K562 (cell line): Measurements from ENCODE around the gene PDCD1. TPM values are rescaled to one million over a fixed set of nuclear protein-coding genes. Genes with fewer than 3 reads are reported as not detected.

Source experiments
- CGGBP1 ChIP-seq: fragments of 250-450 bp; sonication (Bioruptor Pico); IDR thresholded peaks from 2 replicates; pipeline ENCODE4 v1.9.0; 2021; ENCODE audit warnings: mild to moderate bottlenecking
- CTCF ChIP-seq, 3 experiments: IDR thresholded peaks in 2 of 3; conservative IDR thresholded peaks in 1 of 3; 2 replicates each; pipeline ENCODE4 v1.5.1; 2011 to 2012; ENCODE audit warnings: low read length in 3 of 3, mild to moderate bottlenecking in 3 of 3, control low read depth in 2 of 3, improper control_type of control experiment in 1 of 3, inconsistent platforms in 1 of 3, low read depth in 1 of 3, mixed read lengths in 1 of 3, moderate library complexity in 1 of 3; ENCODE audit not compliant: insufficient read depth in 2 of 3
- HNRNPH1 ChIP-seq: fragments of 200-400 bp; formaldehyde crosslinking; optimal IDR thresholded peaks from 2 replicates; pipeline ENCODE3; 2017; ENCODE audit warnings: low read depth, mild to moderate bottlenecking, low read length, moderate library complexity
- HNRNPL ChIP-seq: fragments of 200-400 bp; formaldehyde crosslinking; IDR thresholded peaks from 2 replicates; pipeline ENCODE4 v1.6.1; 2017; ENCODE audit warnings: low read depth, mild to moderate bottlenecking, low read length
- HOXB6 ChIP-seq: fragments of 250-450 bp; sonication (Bioruptor Pico); IDR thresholded peaks from 2 replicates; pipeline ENCODE4 v1.5.1; 2022; ENCODE audit warnings: mild to moderate bottlenecking, borderline replicate concordance
- MBD1 ChIP-seq: fragments of 250-450 bp; sonication (Bioruptor Pico); IDR thresholded peaks from 2 replicates; pipeline ENCODE4 v1.8.0; 2022; ENCODE audit warnings: inconsistent platforms
- NCOA2 ChIP-seq, 2 experiments: fragments of 450-650 bp; IDR thresholded peaks; 2 replicates each; pipeline ENCODE4 v1.6.1; 2018; ENCODE audit warnings: mild to moderate bottlenecking in 2 of 2, moderate library complexity in 1 of 2; ENCODE audit not compliant: partially characterized antibody in 2 of 2
- NCOA4 ChIP-seq: fragments of 450-650 bp; IDR thresholded peaks from 2 replicates; pipeline ENCODE4 v1.6.1; 2018; ENCODE audit warnings: mild to moderate bottlenecking; ENCODE audit not compliant: partially characterized antibody
- NFIX ChIP-seq: fragments of 250-450 bp; sonication (Bioruptor Pico); IDR thresholded peaks from 2 replicates; pipeline ENCODE4 v1.4.0; 2020; ENCODE audit warnings: low read depth, mild to moderate bottlenecking, moderate library complexity
- PHF8 ChIP-seq: fragments of 200-600 bp; sonication (generic); IDR thresholded peaks from 2 replicates; pipeline ENCODE4 v1.6.1; 2012; ENCODE audit warnings: mixed run types, mild to moderate bottlenecking, inconsistent platforms, low read length, moderate library complexity, borderline replicate concordance
- SIN3B ChIP-seq: fragments of 450-650 bp; IDR thresholded peaks from 2 replicates; pipeline ENCODE4 v1.6.1; 2017; ENCODE audit warnings: low read depth, mild to moderate bottlenecking, moderate library complexity
- SMAD1 ChIP-seq: fragments of 150-350 bp; IDR thresholded peaks from 2 replicates; pipeline ENCODE4 v1.6.1; 2014; ENCODE audit warnings: low read length, low read depth; ENCODE audit not compliant: partially characterized antibody
- SMARCA4 ChIP-seq: fragments of 450-650 bp; IDR thresholded peaks from 2 replicates; pipeline ENCODE4 v1.6.1; 2016
- SMARCC2 ChIP-seq: fragments of 450-650 bp; IDR thresholded peaks from 2 replicates; pipeline ENCODE4 v1.6.1; 2017; ENCODE audit warnings: antibody characterized with exemption, moderate library complexity, mild to moderate bottlenecking, low read depth
- SOX6 ChIP-seq: fragments of 450-650 bp; IDR thresholded peaks from 2 replicates; pipeline ENCODE4 v1.6.1; 2014; ENCODE audit warnings: mild to moderate bottlenecking
- TFAP4 ChIP-seq: sonication (generic); formaldehyde crosslinking; IDR thresholded peaks from 2 replicates; pipeline ENCODE4 v1.8.0; 2022; ENCODE audit warnings: missing genetic modification reagents, mild to moderate bottlenecking, moderate library complexity, borderline replicate concordance
- ZC3H4 ChIP-seq: sonication (generic); formaldehyde crosslinking; IDR thresholded peaks from 2 replicates; pipeline ENCODE4 v1.9.0; 2021; ENCODE audit warnings: missing genetic modification reagents, borderline replicate concordance
- ZNF354B ChIP-seq: fragments of 250-450 bp; sonication (Bioruptor Pico); IDR thresholded peaks from 2 replicates; pipeline ENCODE4 v1.4.0; 2020
- ZNF41 ChIP-seq: fragments of 250-450 bp; sonication (Bioruptor Pico); conservative IDR thresholded peaks from 2 replicates; pipeline ENCODE4 v1.4.0; 2020; ENCODE audit warnings: mild to moderate bottlenecking
- ZNF764 ChIP-seq: fragments of 250-450 bp; sonication (Bioruptor Pico); IDR thresholded peaks from 2 replicates; pipeline ENCODE4 v1.4.0; 2020; ENCODE audit warnings: low read depth, mild to moderate bottlenecking, moderate library complexity
- ZNF778 ChIP-seq: fragments of 450-650 bp; formaldehyde crosslinking; IDR thresholded peaks from 2 replicates; pipeline ENCODE4 v1.4.0; 2020; ENCODE audit warnings: mild to moderate bottlenecking, moderate library complexity
- polyA plus RNA-seq, 8 experiments: library from polyadenylated mRNA; depleted of rRNA in 4 of 8; stranded (reverse) in 5 of 8; unstranded in 3 of 8; fragments of >200 nt; fragmentation: Nextera tagmentation in 2 of 8; fragmentation: Illumina TruSeq in 1 of 8; extraction: Ambion mirVana in 2 of 8; extraction: Trizol in 1 of 8; gene quantifications; 2 replicates each; pipeline versions ENCODE4 v1.2.1 to v1.2.3, GENCODE V29; 2011 to 2014; ENCODE audit warnings: inconsistent platforms in 1 of 8, missing spikeins in 1 of 8
- total RNA-seq, 7 experiments: library from RNA; depleted of rRNA in 6 of 7; stranded (reverse); fragments of >200 nt in 6 of 7; fragmentation: Illumina TruSeq in 2 of 7; extraction: Trizol in 2 of 7; gene quantifications; 2 replicates each; pipeline versions ENCODE4 v1.2.1 to v1.2.3, GENCODE V29; 2011 to 2021; ENCODE audit warnings: low replicate concordance in 1 of 7

PDCD1 gene
- total and polyA plus RNA-seq, 9 of the 15 experiments (the other 6 are each of a cell fraction or from before 2014, with no cell fraction given): 0.15 to 2.5 (median 1.0) TPM; not detected in 2

- TF ChIP-seq ZNF41: no peak
- no peak for TF ChIP-seq ZNF778
- no peak for TF ChIP-seq HNRNPL
- no peak for TF ChIP-seq SOX6
- no peak for TF ChIP-seq HNRNPH1
- TF ChIP-seq SMARCC2: no peak
- TF ChIP-seq NCOA2 (IDR thresholded peaks at IDR 0.05; ENCODE audit: partially characterized antibody in 2 of 2): no peak
- no peak for TF ChIP-seq MBD1 (CRISPR knock-in tag)
- TF ChIP-seq CGGBP1 (CRISPR knock-in tag): no peak
- TF ChIP-seq SMAD1: no peak
- TF ChIP-seq PHF8: no peak
- TF ChIP-seq SMARCA4: no peak
- 0 out of 2 replicates have a peak, but pooled peaks have one; percentile 40 for TF ChIP-seq ZC3H4
- no peak for TF ChIP-seq HOXB6 (CRISPR knock-in tag)
- no peak for TF ChIP-seq SIN3B
- no peak for TF ChIP-seq CTCF (IDR thresholded peaks at IDR 0.05 in 2 of 3, conservative IDR thresholded peaks at IDR 0.05 in 1 of 3; ENCODE audit: insufficient read depth in 2 of 3, low read depth in 1 of 3, low read length in 3 of 3)
- no peak for TF ChIP-seq NFIX
- no peak for TF ChIP-seq NCOA4
- TF ChIP-seq ZNF354B: no peak
- TF ChIP-seq ZNF764 (CRISPR knock-in tag): no peak
- peak; percentile 59; the same call in 1 of the 2 replicates for TF ChIP-seq TFAP4 (CRISPR knock-in tag)
Measured at GRCh38 chr2:241844831-241845578, 13.7 kb downstream of the PDCD1 start (continued).
